H1 (cell line): ENCODE measurements around the gene GRAMD2A. TPM values are rescaled to one million over a fixed set of nuclear protein-coding genes. Genes with fewer than 3 reads are reported as not detected.

ENCODE experiments used
- CTCF ChIA-PET: fragments of 300-600 bp; sonication (Branson Sonifier 250); formaldehyde crosslinking; loops from one replicate; lab custom pipeline; 2021; ENCODE audit not compliant: partially characterized antibody; lab: Charles Lee
- POLR2A ChIA-PET: fragments of 300-600 bp; sonication (Branson Sonifier 250); formaldehyde crosslinking; loops from one replicate; lab custom pipeline; 2021; ENCODE audit warnings: inconsistent platforms; ENCODE audit not compliant: partially characterized antibody; lab: Charles Lee
- DNase-seq, 2 experiments: peaks; one replicate each; pipeline versions ENCODE4 v3.0.0 to v3.0.0-alpha.2; 2010 to 2022; ENCODE audit warnings: low spot score in 2 of 2, low read depth in 1 of 2, mixed read lengths in 1 of 2
- FAIRE-seq: peaks from 2 replicates; lab custom pipeline; 2011; peaks lifted over from hg19 to GRCh38; lab: Jason Lieb, UNC
- H2AFZ ChIP-seq: 2 replicates; pipeline ENCODE4 v1.8.1; 2012; ENCODE audit warnings: low read length, inconsistent platforms
- H2AK5ac ChIP-seq: 2 replicates; pipeline ENCODE4 v1.6.1; 2013; ENCODE audit warnings: low read depth, low read length
- H2BK120ac ChIP-seq: replicated peaks from 2 replicates; pipeline ENCODE3; 2013; ENCODE audit warnings: low read depth, low read length, inconsistent platforms
- H2BK12ac ChIP-seq: 2 replicates; pipeline ENCODE4 v1.6.1; 2013; ENCODE audit warnings: low read depth, low read length
- H2BK15ac ChIP-seq: 2 replicates; pipeline ENCODE4 v1.6.1; 2013; ENCODE audit warnings: low read length
- H2BK20ac ChIP-seq: 2 replicates; pipeline ENCODE4 v1.6.1; 2013; ENCODE audit warnings: low read length
- H2BK5ac ChIP-seq: 2 replicates; pipeline ENCODE4 v1.6.1; 2013; ENCODE audit warnings: low read depth, low read length
- H3K14ac ChIP-seq: 2 replicates; pipeline ENCODE4 v1.6.1; 2013; ENCODE audit warnings: inconsistent platforms; ENCODE audit not compliant: insufficient read length
- H3K18ac ChIP-seq: 2 replicates; pipeline ENCODE4 v1.6.1; 2013; ENCODE audit warnings: low read length; ENCODE audit errors: extremely low read depth
- H3K23ac ChIP-seq: 2 replicates; pipeline ENCODE4 v1.6.1; 2013; ENCODE audit warnings: inconsistent platforms; ENCODE audit not compliant: insufficient read length
- H3K23me2 ChIP-seq: 2 replicates; pipeline ENCODE4 v1.6.1; 2013; ENCODE audit warnings: low read depth, low read length
- H3K27ac ChIP-seq: 2 replicates; pipeline ENCODE4 v1.6.1; 2011; ENCODE audit warnings: low read depth, low read length, inconsistent platforms
- H3K27me3 ChIP-seq, 4 experiments: replicated peaks in 1 of 4; 1 replicate in 1 of 4; 2 replicates in 3 of 4; pipeline versions ENCODE4 v1.6.1 to v1.8.1; 2011 to 2013; ENCODE audit warnings: low read length in 3 of 4, mild to moderate bottlenecking in 3 of 4, inconsistent platforms in 2 of 4, mixed read lengths in 2 of 4, moderate library complexity in 1 of 4; ENCODE audit not compliant: control insufficient read depth in 3 of 4, insufficient read depth in 3 of 4; ENCODE audit errors: extremely low read depth in 1 of 4
- H3K36me3 ChIP-seq, 4 experiments: 2 replicates each; pipeline versions ENCODE4 v1.6.1 to v1.8.1; 2011 to 2013; ENCODE audit warnings: mild to moderate bottlenecking in 4 of 4, low read length in 3 of 4, moderate library complexity in 2 of 4, control low read depth in 1 of 4, inconsistent platforms in 1 of 4; ENCODE audit not compliant: insufficient read depth in 4 of 4, control insufficient read depth in 2 of 4
- H3K4ac ChIP-seq: replicated peaks from 2 replicates; pipeline ENCODE3; 2013; ENCODE audit warnings: low read length, low read depth, mixed read lengths, inconsistent platforms; ENCODE audit not compliant: insufficient read length
- H3K4me1 ChIP-seq, 4 experiments: replicated peaks in 1 of 4; 1 replicate in 1 of 4; 2 replicates in 3 of 4; pipeline versions ENCODE4 v1.6.1 to v1.8.1; 2011 to 2013; ENCODE audit warnings: low read length in 3 of 4, inconsistent platforms in 2 of 4, mixed read lengths in 1 of 4; ENCODE audit not compliant: insufficient read depth in 4 of 4, control insufficient read depth in 3 of 4
- H3K4me2 ChIP-seq, 2 experiments: 2 replicates each; pipeline versions ENCODE4 v1.6.1 to v1.8.1; 2011 to 2013; ENCODE audit warnings: low read depth in 2 of 2, low read length in 2 of 2, control low read depth in 1 of 2, inconsistent platforms in 1 of 2, mild to moderate bottlenecking in 1 of 2; ENCODE audit not compliant: insufficient read depth in 1 of 2
- H3K4me3 ChIP-seq, 4 experiments: fragments of 200-600, 300-600 bp in 1 of 4; sonication (generic), shearing (Covaris generic), sonication (Bioruptor Twin) in 1 of 4; 2 replicates each; pipeline versions ENCODE4 v1.5.1 to v1.8.1; 2011 to 2016; ENCODE audit warnings: low read length in 4 of 4, low read depth in 3 of 4, control low read depth in 2 of 4, inconsistent platforms in 2 of 4, mild to moderate bottlenecking in 2 of 4, mixed read lengths in 1 of 4, moderate library complexity in 1 of 4; ENCODE audit not compliant: insufficient read depth in 2 of 4; ENCODE audit errors: extremely low read depth in 1 of 4
- H3K56ac ChIP-seq: replicated peaks from 2 replicates; pipeline ENCODE3; 2013; ENCODE audit warnings: low read depth, mild to moderate bottlenecking, mixed read lengths, low read length, inconsistent platforms; ENCODE audit not compliant: insufficient read length
- H3K79me1 ChIP-seq: 2 replicates; pipeline ENCODE4 v1.6.1; 2013; ENCODE audit warnings: low read depth, low read length, control low read depth
- H3K79me2 ChIP-seq, 2 experiments: 2 replicates each; pipeline versions ENCODE4 v1.6.1 to v1.8.1; 2012 to 2013; ENCODE audit warnings: low read length in 2 of 2, mild to moderate bottlenecking in 2 of 2, inconsistent platforms in 1 of 2; ENCODE audit not compliant: insufficient read depth in 2 of 2, control insufficient read depth in 1 of 2
- H3K9ac ChIP-seq, 4 experiments: replicated peaks in 1 of 4; 1 replicate in 1 of 4; 2 replicates in 3 of 4; pipeline versions ENCODE4 v1.6.1 to v1.8.1; 2011 to 2013; ENCODE audit warnings: low read depth in 3 of 4, low read length in 3 of 4, control low read depth in 2 of 4, mild to moderate bottlenecking in 2 of 4, moderate library complexity in 2 of 4, inconsistent platforms in 1 of 4; ENCODE audit errors: extremely low read depth in 1 of 4
- H3K9me3 ChIP-seq, 2 experiments: 2 replicates each; pipeline versions ENCODE4 v1.6.1 to v1.8.1; 2012 to 2013; ENCODE audit warnings: mild to moderate bottlenecking in 2 of 2, moderate library complexity in 2 of 2, control low read depth in 1 of 2, inconsistent platforms in 1 of 2, low read depth in 1 of 2, low read length in 1 of 2, mixed read lengths in 1 of 2; ENCODE audit not compliant: insufficient read depth in 2 of 2
- H4K20me1 ChIP-seq, 2 experiments: replicated peaks in 1 of 2; 2 replicates each; pipeline versions ENCODE3 to v1.8.1; 2011 to 2013; ENCODE audit warnings: inconsistent platforms in 2 of 2, low read length in 2 of 2, mild to moderate bottlenecking in 1 of 2; ENCODE audit not compliant: insufficient read depth in 2 of 2, control insufficient read depth in 1 of 2
- H4K5ac ChIP-seq: 2 replicates; pipeline ENCODE4 v1.6.1; 2013; ENCODE audit warnings: low read length, low read depth, mixed read lengths, inconsistent platforms; ENCODE audit not compliant: insufficient read length
- H4K8ac ChIP-seq: 2 replicates; pipeline ENCODE4 v1.8.0; 2013; ENCODE audit warnings: mild to moderate bottlenecking, moderate library complexity, low read length, inconsistent platforms; ENCODE audit not compliant: insufficient read depth; ENCODE audit errors: extremely low read depth
- H4K91ac ChIP-seq: replicated peaks from 2 replicates; pipeline ENCODE3; 2013; ENCODE audit warnings: low read length, mixed read lengths, inconsistent platforms; ENCODE audit not compliant: insufficient read length
- CHD1 ChIP-seq: IDR thresholded peaks from 2 replicates; pipeline ENCODE4 v1.6.1; 2012; ENCODE audit warnings: low read depth, low read length, improper control_type of control experiment
- EP300 ChIP-seq, 2 experiments: IDR thresholded peaks; 1 replicate in 1 of 2; 2 replicates in 1 of 2; pipeline ENCODE4 v1.6.1; 2011 to 2012; ENCODE audit warnings: low read depth in 2 of 2, low read length in 2 of 2, mild to moderate bottlenecking in 2 of 2, borderline replicate concordance in 1 of 2, inconsistent platforms in 1 of 2, moderate library complexity in 1 of 2
- EZH2 ChIP-seq: fragments of 200-600 bp; sonication (generic); IDR thresholded peaks from 2 replicates; pipeline ENCODE4 v1.7.1; 2012; ENCODE audit warnings: low read depth, mild to moderate bottlenecking, moderate library complexity, low read length, inconsistent platforms; ENCODE audit not compliant: severe bottlenecking
- GTF2F1 ChIP-seq: IDR thresholded peaks from 2 replicates; pipeline ENCODE4 v1.6.1; 2012; ENCODE audit warnings: low read depth, low read length, improper control_type of control experiment, borderline replicate concordance
- JUN ChIP-seq: IDR thresholded peaks from 2 replicates; pipeline ENCODE4 v1.6.1; 2011; ENCODE audit warnings: low read depth, mild to moderate bottlenecking, improper control_type of control experiment, low read length
- NANOG ChIP-seq: IDR thresholded peaks from 2 replicates; pipeline ENCODE4 v1.6.1; 2011; ENCODE audit warnings: low read length, low read depth, mild to moderate bottlenecking, inconsistent platforms; ENCODE audit not compliant: insufficient read depth, poor library complexity, severe bottlenecking
- RNF2 ChIP-seq: fragments of 200-900, 300-1000 bp; sonication (generic); IDR thresholded peaks from 2 replicates; pipeline ENCODE4 v1.7.1; 2016; ENCODE audit warnings: borderline replicate concordance, low read depth, mild to moderate bottlenecking, antibody characterized with exemption, low read length; ENCODE audit not compliant: poor library complexity, severe bottlenecking; ENCODE audit errors: missing control alignments
- WGBS, 2 experiments: shearing (Covaris generic) in 1 of 2; methylation state at CpG; one replicate each; pipeline versions ENCODE4 v1.1.6 to v1.1.7; 2013 to 2015; ENCODE audit warnings: low lambda C conversion rate in 2 of 2, mixed read lengths in 2 of 2, inconsistent platforms in 1 of 2, low coverage in 1 of 2, missing lambda C conversion rate in 1 of 2; ENCODE audit not compliant: insufficient replicate concordance in 2 of 2, insufficient coverage in 1 of 2, insufficient read length in 1 of 2; ENCODE audit errors: extremely low coverage in 1 of 2, missing lambda C conversion rate in 1 of 2; 5-methylcytosine and 5-hydroxymethylcytosine counted together
- polyA plus RNA-seq, 7 experiments: library from polyadenylated mRNA; depleted of rRNA in 3 of 7; stranded (reverse) in 5 of 7; unstranded in 2 of 7; fragments of >200 nt in 5 of 7; fragments of 200-250 nt in 2 of 7; gene quantifications; 1 replicate in 5 of 7; 2 replicates in 1 of 7; 4 replicates in 1 of 7; pipeline versions ENCODE4 v1.2.1 to v1.2.3, GENCODE V29; 2011 to 2013; ENCODE audit warnings: missing spikeins in 2 of 7, mixed read lengths in 2 of 7
- total RNA-seq: library from RNA; stranded (reverse); fragmentation: NEBNext Ultra II Directional; extraction: Animal tissue kit (Norgen Biotek cat#: 25700); gene quantifications from 2 replicates; pipeline ENCODE4 v1.2.1, GENCODE V29; 2021

The GRAMD2A gene
- total and polyA plus RNA-seq, 2 of the 8 experiments (the other 6 are each of a cell fraction or from before 2014, with no cell fraction given): 0.57 to 1.5 TPM

- ChIA-PET CTCF (interaction anchor here (0.8 to 1.4 kb wide), 2 partner anchors 35 to 38 kb away, joined by 3 read pairs; no protein-coding TSS in a partner anchor), POLR2A (interaction anchor here (1.1 to 1.3 kb wide), 2 partner anchors 33 to 37 kb away, joined by 3 to 4 read pairs; partner anchors contain the start of gene PKM)
- H4K20me1 ChIP-seq: peaks cover 0 to 8% of the 10 kb centered on the region in 2 experiments
- H3K4me2 ChIP-seq: no peak overlapping the region
- no peaks in the 10 kb centered on the region for H3K9me3 ChIP-seq
- no peak overlapping the region for H2BK5ac ChIP-seq
- no peaks in the 10 kb centered on the region for H3K79me2 ChIP-seq
- peaks cover 7 to 21% (median 17%) of the 10 kb centered on the region in 4 experiments; a peak in 6 of 7 replicates for H3K27me3 ChIP-seq
- H2BK120ac ChIP-seq: no peak overlapping the region
- no peak overlapping the region for H3K56ac ChIP-seq
- DNase-seq: no peak
- H3K4me3 ChIP-seq: no peak overlapping the region
- 80% methylated on average over 8 of the region's 8 CpGs; no CpG with 5 or more reads in 1 of the 2 experiments for WGBS, 2 experiments
- no peak overlapping the region for H4K8ac ChIP-seq
- H3K4me1 ChIP-seq: peaks cover 2 to 8% (median 4%) of the 10 kb centered on the region in 4 experiments; a peak in 6 of 7 replicates
- H3K14ac ChIP-seq: no peak overlapping the region
- no peak overlapping the region for H3K18ac ChIP-seq
- no peak for FAIRE-seq
- peaks cover 9% of the 10 kb centered on the region for H3K23me2 ChIP-seq
- H3K27ac ChIP-seq: no peak overlapping the region
- H4K91ac ChIP-seq: no peak overlapping the region
- no peaks in the 10 kb centered on the region for H3K79me1 ChIP-seq
- H4K5ac ChIP-seq: no peak overlapping the region
- no peak overlapping the region for H2BK20ac ChIP-seq
- H2BK12ac ChIP-seq: no peak overlapping the region
- H2AFZ ChIP-seq: no peak overlapping the region
- no peak overlapping the region for H2BK15ac ChIP-seq
- no peak overlapping the region for H3K4ac ChIP-seq
- no peak overlapping the region for H2AK5ac ChIP-seq
- H3K23ac ChIP-seq: no peak overlapping the region
- no peak overlapping the region for H3K9ac ChIP-seq
- peaks cover under 1 to 5% (median 3%) of the 10 kb centered on the region in 4 experiments; a peak in 6 of 8 replicates for H3K36me3 ChIP-seq
- no peak for TF ChIP-seq GTF2F1
- TF ChIP-seq RNF2: no peak
- TF ChIP-seq NANOG: no peak
- no peak for TF ChIP-seq EZH2
- TF ChIP-seq JUN: no peak
- TF ChIP-seq EP300 (IDR thresholded peaks at IDR 0.05; ENCODE audit: borderline replicate concordance in 1 of 2, low read depth in 2 of 2, low read length in 2 of 2): no peak
- no peak for TF ChIP-seq CHD1
Measured at GRCh38 chr15:72193836-72194396, 3.7 kb downstream of the GRAMD2A start.
